GM18858 (cell line): ENCODE data around the gene NTSR1.
A peak's percentile ranks its signal among the peaks of the same experiment; 100 is the strongest.

Source experiments
- ATAC-seq: cut with Tn5 transposase; IDR thresholded peaks from one replicate; pipeline ENCODE4 v1.9.1; 2021; ENCODE audit not compliant: unreplicated experiment

The NTSR1 gene

DNA sequence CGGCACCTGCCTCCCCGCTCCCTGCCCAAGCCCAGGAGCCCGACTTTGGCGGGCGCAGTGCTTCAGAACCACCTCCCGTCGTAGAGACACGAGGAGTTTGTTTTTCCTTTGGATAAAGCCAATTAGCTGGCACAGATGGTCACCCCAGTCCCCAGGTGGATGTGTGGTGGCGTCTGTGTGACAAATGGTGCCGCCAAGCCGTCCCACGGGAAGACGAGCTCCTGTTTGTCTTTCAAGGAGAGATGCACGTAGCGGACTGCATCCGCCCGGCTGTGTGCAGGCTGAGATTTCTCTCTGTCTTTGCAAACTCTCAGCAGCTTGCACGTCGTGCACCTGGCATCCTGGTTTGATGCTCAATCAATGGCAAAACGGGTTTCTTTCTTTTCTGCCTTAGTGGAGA lies 71.6 kb downstream of the NTSR1 start:
- ATAC-seq = no peak

DNA sequence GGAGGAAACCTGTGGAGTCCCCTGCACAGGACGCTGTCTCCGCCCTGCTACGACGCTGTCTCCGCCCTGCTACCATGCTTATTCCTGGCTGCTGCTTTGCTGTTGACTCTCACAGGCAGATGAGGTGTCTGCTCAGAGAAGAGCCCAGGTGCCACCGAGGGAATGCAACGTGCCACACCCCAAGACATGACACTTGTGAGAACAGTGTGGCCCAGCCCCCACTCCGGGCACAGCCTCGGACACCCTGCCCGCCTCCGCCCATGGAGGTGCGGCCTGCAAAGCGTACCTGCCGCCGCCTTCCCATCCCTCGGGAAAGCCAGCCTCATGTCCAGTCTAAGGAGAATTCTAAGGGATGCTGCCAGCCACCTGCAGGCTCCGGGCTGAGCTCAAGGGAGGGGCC lies 72.1 kb downstream of the NTSR1 start:
- ATAC-seq = no peak

DNA sequence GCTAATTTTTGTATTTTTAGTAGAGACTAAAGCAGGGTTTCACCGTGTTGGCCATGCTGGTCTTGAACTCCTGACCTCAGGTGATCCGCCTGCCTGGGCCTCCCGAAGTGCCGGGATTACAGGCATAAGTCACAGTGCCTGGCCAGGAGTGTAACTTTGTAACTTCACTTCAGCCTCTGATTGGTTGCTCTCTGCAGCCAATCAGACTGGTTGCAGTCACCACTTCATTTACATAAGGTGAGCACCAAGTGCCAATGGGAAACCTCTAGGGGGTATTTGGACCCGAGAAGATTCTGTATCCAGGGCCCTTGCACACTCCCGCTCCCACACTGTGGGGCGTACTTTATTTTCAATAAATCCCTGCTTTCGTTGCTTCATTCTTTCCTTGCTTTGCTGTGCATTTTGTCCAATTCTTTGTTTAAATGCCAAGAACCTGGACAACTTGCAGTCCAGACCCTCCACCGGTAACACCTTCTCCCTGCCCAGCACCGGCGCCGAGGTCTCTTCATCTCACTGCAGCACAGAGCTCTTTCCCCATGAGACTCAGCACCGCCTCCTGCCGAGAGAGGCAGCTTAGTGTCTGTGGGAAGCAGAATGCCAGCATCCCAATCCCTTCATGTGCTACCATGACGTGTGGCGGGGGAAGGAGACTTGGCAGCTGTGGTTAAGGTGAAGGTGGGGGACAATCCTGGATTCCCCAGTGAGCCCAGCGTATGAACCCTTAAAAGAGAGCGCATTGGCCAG lies 73.7 kb downstream of the NTSR1 start:
- ATAC-seq = no peak

DNA sequence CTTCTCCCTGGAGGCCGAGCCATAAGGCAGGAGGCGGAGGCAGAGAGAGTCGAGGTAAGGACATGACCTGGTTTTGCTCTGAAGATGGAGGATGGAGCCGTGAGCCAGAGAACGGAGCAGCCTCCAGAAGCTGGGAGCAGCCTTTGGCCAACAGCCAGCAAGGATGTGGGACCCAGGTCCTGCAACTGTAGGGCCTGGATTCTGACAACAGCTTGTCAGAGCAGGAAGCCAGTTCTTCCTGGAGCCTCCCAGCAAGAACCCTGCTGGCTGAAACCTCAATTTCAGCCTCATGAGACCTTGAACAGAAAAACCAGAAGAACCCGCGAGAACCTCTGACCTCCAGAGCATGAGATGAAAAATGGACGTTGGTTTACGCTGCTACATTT lies 74.2 kb downstream of the NTSR1 start:
- ATAC-seq = no peak

DNA sequence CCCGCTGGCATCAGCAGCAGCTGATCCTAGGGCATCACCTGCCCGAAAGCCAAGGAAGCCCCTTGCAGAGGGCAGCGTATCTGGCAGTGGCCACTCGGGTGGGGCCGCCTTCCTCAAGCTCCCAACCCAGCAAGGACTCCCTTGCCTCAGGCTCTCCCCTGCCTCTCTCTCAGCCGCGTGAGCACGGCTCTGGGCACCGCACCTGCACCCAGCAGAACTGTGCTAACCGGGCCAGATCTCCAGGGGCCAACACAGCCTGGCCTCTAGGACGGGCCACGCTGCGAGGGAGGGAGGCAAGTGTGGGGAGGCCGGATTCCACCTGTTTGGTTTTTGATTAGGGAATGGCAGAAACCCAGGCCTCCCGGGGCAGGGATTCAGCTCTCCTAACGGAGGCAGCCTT lies 75.9 kb downstream of the NTSR1 start:
- ATAC-seq = no peak

DNA sequence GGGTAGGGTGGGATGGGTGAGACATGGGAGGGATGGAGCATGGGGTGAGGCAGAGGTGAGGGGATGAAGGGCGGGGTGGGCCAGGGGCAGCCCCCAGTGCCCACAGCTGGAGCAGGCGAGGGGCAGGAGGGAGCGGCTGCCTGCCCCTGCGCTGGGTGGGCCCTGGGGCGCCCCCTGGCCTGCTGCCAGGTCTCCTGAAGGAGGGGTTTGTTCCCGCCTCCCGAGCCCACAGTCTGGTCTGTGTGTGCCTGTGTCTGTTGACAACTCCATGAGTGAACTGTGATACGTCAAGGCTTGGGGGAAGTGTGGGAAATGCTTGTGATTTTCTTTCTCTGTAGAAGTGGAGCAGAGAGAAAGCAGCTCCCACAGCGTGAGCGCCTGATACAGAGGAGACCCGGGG lies 76.8 kb downstream of the NTSR1 start:
- no peak for ATAC-seq

DNA sequence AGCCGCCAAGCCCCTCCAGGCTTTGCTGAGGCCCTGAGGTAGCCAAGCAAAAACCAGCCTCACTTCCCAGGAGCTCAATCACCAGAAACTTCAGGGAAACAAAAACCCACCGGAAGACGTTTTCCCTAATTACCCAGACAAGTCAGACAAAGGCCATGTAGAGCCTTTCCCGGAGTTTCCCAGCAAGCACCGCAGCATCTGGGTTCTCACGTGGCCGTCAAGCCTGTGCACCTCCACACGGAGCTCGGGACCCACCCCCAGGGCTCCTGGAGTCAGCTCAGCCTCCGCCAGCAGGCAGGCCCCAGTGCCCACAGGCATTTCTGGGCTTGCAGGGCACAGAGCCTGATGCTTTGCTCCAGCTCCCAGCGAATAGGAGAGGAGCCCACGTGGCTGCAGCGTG lies 77.5 kb downstream of the NTSR1 start:
- ATAC-seq = no peak

DNA sequence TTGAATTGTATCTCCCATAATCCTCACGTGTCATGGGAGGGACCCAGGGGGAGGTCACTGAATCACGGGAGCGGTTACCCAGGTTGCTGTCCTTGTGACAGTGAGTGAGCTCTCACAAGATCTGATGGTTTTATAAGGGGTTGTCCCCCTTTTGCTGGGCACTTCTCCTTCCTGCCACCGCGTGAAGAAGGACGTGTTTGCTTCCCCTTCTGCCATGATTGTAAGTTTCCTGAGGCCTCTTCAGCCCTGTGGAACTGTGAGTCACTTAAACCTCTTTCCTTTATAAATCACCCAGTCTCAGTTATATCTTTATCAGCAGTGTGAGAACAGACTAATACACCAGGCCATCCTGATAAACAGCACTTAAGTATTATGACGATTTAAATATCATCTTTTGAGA lies 78.7 kb downstream of the NTSR1 start:
- ATAC-seq = no peak

DNA sequence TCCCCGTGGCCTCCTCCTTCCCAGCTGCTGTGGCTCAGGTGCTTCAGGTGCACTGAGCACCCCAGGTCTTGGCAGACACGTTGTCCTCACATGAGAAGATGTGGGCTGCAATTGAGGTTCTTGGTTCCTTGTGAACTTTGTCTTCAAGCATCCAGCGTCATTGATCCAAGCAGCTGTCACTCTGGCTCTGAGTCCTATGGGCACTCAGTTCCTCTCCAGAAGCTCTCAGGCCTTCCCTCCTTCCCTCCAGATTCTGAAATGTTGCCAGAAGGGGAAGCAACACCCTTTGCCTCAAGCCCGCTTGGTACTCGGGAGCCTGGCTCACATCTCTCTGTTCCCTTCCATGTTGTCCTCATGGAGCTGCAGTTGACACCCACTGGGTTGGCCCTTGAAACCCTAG lies 79.2 kb downstream of the NTSR1 start:
- ATAC-seq = no peak

DNA sequence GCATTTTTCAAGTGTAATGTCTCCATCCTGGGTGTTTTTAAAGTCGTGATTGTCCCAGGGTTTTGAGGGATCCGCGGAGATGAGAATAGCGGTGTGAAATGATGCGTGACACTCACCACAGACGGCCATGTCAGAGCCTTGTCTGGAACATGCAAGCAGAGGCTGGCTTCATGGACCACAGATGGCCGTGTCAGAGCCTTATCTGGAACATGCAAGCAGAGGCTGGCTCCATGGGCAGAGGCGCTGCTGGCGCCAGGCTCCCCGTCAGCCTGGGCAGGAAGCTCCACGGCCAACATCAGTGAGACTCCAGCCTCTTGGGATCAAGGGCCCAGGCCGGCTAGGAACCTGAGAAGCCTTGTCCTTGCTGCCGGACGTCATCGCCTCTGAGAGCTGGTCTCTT lies 80.0 kb downstream of the NTSR1 start:
- ATAC-seq = no peak

DNA sequence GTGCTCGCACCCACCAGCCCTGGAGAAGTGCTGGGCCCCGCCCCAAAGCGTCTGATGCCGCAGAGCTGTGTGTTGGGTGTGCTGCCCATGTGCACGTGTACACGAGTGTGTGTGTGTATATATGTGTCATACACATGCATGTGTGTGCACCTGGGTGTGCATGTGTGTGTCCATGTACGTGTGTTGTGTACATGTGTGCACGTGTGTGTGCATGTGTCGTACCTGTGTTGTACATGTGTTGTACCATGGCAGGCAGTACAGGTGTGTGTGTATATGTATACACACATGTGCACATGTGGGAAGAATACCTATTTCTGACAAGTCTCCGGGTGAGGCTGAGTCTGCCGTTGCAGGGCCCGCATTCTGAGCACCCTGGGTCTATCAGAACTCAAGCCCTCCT lies 81.4 kb downstream of the NTSR1 start:
- ATAC-seq = no peak

DNA sequence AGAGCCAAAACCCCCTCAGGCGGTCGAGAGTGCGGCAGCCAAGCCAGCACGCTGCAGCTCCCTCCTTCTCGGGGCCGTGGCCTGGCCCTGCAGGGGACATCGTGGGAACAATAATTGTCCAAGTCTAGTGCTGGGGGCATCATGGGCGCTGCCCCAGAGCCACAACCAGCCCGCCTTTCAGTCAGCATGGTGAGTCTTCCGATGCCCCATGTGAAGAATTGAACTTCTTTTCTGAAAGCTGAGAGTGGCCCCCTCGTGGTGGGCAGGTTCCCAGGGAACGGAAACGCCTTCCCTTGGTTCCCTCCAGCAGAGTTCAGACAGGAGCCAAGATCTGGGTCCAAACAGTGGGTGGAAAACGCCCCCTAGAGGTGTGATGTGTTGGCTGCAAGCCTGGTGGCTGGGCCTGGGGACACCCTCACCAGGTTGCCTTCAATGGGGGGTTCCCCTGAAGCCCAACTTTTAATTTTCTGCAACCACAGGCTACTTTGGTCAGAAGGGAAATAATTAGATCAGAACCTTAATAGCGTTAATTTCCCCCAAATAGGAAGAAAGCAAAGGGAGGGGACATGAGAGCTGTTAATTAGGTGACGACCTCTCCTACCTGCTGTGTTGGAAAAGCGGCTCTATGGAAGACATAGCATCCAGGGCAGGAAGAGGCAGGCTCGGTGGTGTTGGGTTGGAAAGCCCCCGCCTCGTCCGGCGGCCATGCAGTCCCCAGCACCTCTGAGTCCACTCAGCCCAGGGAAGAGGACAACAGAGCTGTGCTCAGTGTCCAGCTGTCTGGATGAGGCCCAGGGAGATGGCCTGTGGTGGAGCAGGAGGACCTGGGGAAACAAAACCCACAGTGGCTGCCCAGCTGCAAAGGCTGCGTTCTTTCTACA lies 82.9 kb downstream of the NTSR1 start:
- no peak for ATAC-seq

DNA sequence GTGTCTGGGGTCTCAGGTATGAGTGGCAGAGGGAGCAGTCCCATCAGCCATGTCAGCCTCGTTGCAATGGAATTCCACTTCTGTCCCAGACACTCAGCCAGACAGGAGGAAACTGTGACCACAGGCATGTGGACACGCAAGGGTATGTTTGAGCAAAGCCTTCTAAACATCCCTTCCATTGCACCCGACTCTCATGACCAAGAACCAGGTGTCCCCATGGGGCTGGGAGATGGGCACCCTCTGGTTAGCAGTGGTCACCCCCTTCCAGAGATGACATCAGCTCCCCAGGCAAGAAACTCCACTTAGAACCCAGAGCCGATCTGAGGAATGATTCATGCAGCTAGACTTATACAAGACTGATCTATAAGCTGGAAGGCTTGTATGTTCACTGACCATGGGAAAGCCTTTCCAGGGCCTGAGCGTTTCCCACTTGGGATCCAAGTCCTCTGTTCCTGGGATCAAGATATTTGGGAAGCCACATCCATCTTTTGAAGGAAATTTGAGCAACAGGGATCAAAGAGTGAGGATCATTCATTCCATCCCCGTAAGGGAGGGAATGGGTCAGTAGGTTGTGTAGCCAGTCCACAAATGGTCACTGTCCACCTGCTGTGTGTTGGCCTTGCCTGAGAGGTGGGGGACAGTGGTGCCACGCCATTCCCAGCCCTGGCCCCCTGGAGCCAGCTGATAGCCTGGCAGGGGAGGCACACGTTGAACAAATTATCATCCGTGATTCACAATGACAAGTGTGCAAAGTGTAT lies 83.7 kb downstream of the NTSR1 start:
- no peak for ATAC-seq

DNA sequence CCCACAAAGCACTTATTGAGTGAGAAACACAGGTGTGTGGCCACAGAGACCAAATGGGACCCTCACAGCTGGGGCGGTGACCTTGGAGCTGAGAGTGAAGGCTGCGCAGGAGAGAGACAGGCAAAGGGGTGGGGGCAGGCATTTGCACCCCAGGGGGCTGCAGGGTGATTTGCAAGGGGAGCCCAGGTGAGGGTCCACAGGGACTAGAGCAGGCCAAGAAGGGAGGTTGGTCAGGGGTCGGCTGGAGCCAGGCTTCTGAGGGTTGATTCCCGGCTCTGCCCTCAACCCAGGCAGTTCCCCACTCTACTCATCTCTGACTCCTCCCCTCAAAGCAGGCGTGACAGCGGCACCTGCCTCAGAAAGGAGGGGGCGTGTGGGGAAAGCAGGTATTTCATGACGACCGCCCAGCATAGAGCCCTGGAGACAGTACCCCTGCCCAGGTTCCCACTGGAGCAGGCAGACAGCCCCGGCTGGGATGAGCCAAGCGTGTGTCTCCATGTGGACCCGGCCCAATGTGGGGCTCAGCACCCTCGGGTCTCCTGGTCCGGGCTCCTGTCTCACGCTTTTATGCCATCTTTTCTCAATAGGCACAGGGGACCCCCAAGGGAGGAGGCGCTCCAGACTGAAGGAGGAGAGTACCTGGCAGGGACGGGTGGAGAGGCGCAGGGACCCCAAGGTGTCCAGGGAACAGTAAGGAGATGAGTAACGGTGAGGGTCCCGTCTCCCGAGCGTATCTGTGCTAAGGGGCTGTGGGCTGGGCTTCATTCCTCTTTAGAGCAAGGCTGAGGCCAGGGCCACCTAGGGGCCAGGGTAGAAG lies 84.5 kb downstream of the NTSR1 start:
- no peak for ATAC-seq

DNA sequence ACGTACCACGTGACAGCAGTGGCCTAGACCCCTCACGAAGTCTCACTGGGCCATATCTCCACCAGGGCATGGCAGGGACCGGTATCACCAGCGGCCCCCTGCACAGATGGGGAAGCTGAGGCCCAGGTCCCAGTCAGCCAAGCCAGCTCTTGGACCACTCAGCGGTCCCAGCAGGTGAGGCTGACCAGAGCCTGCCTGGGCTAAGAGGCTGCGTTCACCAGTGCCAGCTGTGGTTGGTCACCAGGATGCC lies 85.0 kb downstream of the NTSR1 start:
- ATAC-seq = no peak

DNA sequence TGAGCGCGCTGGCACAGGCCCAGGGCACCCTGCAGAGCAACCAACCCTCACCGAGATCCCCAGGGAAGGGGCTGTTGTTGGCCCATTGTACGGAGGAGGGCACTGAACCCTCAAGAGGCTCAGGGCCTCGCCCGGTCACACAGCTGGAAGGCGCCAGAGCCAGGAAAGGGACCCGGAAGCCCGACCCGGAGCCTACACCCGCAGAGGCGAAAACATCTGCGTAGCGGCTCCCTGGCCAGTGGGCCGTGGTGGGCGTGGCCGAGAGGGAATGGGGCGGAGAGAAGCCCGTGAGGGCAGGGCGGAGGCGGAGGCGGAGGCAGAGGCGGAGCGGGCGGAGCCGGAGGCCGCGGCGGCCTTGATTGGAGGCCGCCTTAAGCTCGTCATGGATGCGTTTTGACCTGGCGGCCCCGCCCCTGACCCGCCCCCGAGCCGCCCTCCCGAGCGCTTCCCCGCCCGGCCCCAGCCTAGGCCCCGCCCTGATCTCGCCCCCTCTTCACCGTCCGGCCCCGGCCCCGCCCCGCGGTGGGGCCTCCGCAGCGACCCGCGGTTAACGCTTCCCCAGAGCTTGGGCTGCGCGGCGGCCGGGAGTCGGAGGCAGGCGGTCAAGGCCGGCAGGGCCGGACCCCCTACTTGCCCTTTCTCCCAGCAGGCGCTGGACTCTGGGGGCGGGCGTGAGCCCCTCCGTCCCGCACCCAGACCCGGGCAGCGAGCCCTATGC lies 85.5 kb downstream of the NTSR1 start:
- peak; percentile 48 for ATAC-seq

DNA sequence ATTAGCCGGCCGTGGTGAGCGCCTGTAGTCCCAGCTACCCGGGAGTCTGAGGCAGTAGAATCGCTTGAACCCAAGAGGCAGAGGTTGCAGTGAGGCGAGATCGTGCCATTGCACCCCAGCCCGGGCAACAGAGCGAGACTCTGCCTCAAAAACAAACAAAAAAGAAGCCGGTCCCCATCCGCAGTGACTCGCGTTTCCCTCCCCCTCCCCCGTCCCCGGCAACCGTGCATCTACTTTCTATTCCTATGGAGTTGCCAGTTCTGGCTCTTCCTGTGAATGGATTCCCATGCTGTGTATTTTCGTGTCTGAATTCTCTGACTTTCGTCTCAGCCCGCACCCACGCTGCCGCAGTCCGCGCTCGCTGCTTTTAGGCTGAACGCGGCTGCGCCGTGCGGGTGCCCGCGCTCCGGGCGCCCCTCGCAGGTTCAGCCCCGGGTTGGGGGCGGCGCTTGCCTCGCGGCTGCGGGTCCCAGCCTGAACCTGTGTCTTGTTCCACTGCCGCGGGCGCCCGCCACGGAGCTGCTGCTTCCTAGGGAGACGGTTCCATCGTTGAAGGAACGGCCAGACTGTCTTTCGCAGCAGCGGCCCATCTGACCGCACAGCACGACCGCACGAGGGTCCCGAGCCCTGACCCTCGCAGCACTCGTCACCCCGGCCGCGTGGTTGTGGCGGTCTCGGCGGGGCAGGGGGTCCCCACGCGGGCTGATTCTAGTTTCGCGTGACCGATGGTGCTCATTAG lies 86.6 kb downstream of the NTSR1 start:
- ATAC-seq = no peak

DNA sequence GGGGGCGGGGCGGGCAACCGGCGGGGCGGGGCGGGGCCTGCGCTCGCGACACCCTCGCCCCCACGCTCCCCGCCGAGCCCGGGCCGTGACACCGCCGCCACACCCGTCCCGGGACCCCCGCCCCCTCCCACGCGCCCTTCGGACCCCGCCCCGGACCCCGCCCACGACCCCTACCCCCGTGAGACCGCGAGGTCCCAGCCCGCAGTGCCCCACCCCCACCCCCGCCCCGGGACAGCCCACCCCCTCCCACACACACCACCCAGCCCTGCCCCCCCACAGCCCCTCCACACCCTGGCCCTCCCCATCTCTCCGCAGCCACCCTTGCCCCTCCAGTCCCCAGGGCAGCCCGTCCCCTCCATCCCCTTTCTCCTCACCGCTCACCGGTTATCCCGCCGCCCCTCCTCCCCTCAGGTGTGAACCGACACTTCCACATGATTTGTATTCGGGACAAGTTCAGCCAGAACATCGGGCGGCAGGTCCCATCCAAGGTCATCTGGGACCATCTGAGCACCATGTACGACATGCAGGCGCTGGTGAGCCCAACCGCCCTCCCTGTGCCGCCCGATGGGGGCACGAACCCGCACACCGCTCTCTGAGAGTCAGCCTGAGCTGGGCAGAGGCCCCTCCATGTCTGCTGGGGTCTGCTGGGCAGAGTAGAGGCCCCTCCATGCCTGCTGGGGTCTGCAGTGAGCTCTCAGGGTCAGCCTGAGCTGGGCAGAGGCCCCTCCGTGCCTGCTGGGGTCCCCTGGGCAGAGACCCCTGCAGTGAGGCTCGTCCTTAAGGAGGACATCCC lies 88.3 kb downstream of the NTSR1 start:
- ATAC-seq = no peak
